Tibial nerve (tissue), 4 donors: ENCODE results near the gene SLC44A2. TPM values are rescaled to one million over a fixed set of nuclear protein-coding genes. Genes with fewer than 3 reads are reported as not detected.

Source experiments
- DNase-seq, 2 donors: peaks; one replicate each; pipeline ENCODE4 v3.0.0-alpha.2; 2019; ENCODE audit warnings: low spot score in 2 of 2
- H3K27ac ChIP-seq, 4 donors: fragments of 200-600 bp; sonication (generic) in 3 of 4; one replicate each; pipeline ENCODE4 v1.5.1; 2017 to 2019; ENCODE audit warnings: mild to moderate bottlenecking in 1 of 4
- H3K27me3 ChIP-seq, 2 donors: fragments of 200-600 bp; sonication (generic) in 1 of 2; one replicate each; pipeline versions ENCODE4 v1.5.1 to v1.6.0; 2017 to 2019
- H3K36me3 ChIP-seq, 3 donors: fragments of 200-600 bp; sonication (generic); one replicate each; pipeline ENCODE4 v1.5.1; 2018 to 2019
- H3K4me1 ChIP-seq, 4 donors: fragments of 200-600 bp; sonication (generic) in 3 of 4; one replicate each; pipeline ENCODE4 v1.5.1; 2017 to 2019
- H3K4me3 ChIP-seq, 4 donors: fragments of 200-600 bp; sonication (generic) in 3 of 4; one replicate each; pipeline ENCODE4 v1.5.1; 2017 to 2019; ENCODE audit warnings: mild to moderate bottlenecking in 1 of 4, moderate library complexity in 1 of 4
- H3K9me3 ChIP-seq, 4 donors: fragments of 200-600 bp; sonication (generic) in 3 of 4; one replicate each; pipeline ENCODE4 v1.5.1; 2017 to 2019
- EP300 ChIP-seq, 2 donors: sonication (generic); formaldehyde crosslinking; IDR thresholded peaks; one replicate each; pipeline ENCODE4 v1.6.1; 2017; ENCODE audit warnings: antibody characterized with exemption in 2 of 2, mild to moderate bottlenecking in 1 of 2
- POLR2A ChIP-seq, 2 donors: fragments of 450-650 bp; IDR thresholded peaks; one replicate each; pipeline ENCODE4 v1.6.1; 2017; ENCODE audit warnings: antibody characterized with exemption in 2 of 2, mild to moderate bottlenecking in 2 of 2, moderate library complexity in 2 of 2
- WGBS, 2 donors: methylation state at CpG; one replicate each; pipeline ENCODE4 v1.1.5; 2018; 5-methylcytosine and 5-hydroxymethylcytosine counted together
- total RNA-seq, 4 donors: library from RNA; depleted of rRNA; stranded (reverse); fragments of >200 nt; gene quantifications; one replicate each; pipeline ENCODE4 v1.1.0, GENCODE V29; 2016
- TF ChIP-seq, protein P1 (sequence below), 5 experiments: fragments of 200-600 bp in 3 of 5; fragments of 450-650 bp in 2 of 5; sonication (generic) in 3 of 5; IDR thresholded peaks; one replicate each; pipeline ENCODE4 v1.5.1; 2016 to 2019; ENCODE audit warnings: antibody characterized with exemption in 5 of 5, mild to moderate bottlenecking in 3 of 5, moderate library complexity in 2 of 5

Gene SLC44A2
- total RNA-seq, 4 donors from 2014 or later, result 104 to 193 (median 132) TPM

DNA sequence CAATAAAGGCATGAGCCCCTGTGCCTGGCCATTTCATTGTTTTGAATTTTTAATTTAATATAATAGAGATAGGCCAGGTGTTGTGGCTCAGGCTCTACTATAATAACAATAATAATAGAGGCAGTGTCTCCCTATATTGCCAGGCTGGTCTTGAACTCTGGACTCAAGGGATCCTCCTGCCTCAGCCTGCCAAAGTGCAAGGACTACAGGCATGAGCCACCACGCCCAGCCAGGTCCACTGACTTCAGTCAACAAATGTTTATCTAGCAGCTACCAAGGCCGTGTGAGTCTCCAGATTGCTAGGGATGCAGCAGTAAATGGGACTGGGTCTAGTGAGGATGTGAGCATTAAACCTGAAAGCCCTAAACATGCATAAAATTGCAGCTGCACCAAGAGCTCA, 15.0 kb downstream of the SLC44A2 start:
- TF ChIP-seq, protein P1, sequence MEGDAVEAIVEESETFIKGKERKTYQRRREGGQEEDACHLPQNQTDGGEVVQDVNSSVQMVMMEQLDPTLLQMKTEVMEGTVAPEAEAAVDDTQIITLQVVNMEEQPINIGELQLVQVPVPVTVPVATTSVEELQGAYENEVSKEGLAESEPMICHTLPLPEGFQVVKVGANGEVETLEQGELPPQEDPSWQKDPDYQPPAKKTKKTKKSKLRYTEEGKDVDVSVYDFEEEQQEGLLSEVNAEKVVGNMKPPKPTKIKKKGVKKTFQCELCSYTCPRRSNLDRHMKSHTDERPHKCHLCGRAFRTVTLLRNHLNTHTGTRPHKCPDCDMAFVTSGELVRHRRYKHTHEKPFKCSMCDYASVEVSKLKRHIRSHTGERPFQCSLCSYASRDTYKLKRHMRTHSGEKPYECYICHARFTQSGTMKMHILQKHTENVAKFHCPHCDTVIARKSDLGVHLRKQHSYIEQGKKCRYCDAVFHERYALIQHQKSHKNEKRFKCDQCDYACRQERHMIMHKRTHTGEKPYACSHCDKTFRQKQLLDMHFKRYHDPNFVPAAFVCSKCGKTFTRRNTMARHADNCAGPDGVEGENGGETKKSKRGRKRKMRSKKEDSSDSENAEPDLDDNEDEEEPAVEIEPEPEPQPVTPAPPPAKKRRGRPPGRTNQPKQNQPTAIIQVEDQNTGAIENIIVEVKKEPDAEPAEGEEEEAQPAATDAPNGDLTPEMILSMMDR (IDR thresholded peaks at IDR 0.05), result no peak
- no peak for TF ChIP-seq EP300 (IDR thresholded peaks at IDR 0.05)
- H3K27ac ChIP-seq, result peak overlapping the region in 2 of 4 donors; percentile 37 to 50
- peaks cover 2 to 78% (median 44%) of the 10 kb centered on the region in 3 donors for H3K36me3 ChIP-seq
- no peaks in the 10 kb centered on the region for H3K27me3 ChIP-seq
- H3K4me1 ChIP-seq, result peaks cover 0 to 73% (median 40%) of the 10 kb centered on the region in 4 donors
- H3K4me3 ChIP-seq, result no peak overlapping the region
- WGBS, 2 donors, result 73 to 90% methylated on average over 2 of the region's 2 CpGs
- no peak for DNase-seq
- no peaks in the 10 kb centered on the region for H3K9me3 ChIP-seq

DNA sequence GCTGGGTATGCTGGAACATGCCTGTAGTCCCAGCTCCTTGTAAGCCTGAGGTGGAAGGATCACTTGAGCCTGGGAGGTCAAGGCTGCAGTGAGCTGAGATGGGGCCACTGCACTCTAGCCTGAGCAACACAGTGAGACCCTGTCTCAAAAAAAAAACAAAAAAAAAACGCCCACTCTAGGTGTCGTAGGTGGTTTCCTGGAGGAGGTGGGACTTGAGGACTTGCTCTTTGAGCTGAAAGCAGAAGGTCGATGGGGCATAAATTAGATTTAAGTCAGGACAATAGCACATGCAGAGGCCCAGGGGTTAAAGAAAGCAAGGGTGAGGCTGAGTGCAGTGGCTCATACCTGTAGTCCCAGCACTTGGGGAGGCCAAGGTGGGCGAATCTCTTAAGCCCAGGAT, 15.9 kb downstream of the SLC44A2 start:
- TF ChIP-seq, protein P1 (IDR thresholded peaks at IDR 0.05), result no peak
- no peak for TF ChIP-seq EP300 (IDR thresholded peaks at IDR 0.05)
- no peak for TF ChIP-seq POLR2A (IDR thresholded peaks at IDR 0.05)
- DNase-seq, result no peak
- H3K27me3 ChIP-seq, result no peaks in the 10 kb centered on the region
- no peaks in the 10 kb centered on the region for H3K9me3 ChIP-seq
- H3K4me3 ChIP-seq, result no peak overlapping the region
- WGBS, 2 donors, result 79 to 83% methylated on average over 4 of the region's 4 CpGs
- peaks cover 0 to 74% (median 40%) of the 10 kb centered on the region in 4 donors for H3K4me1 ChIP-seq
- H3K36me3 ChIP-seq, result peaks cover 2 to 69% (median 37%) of the 10 kb centered on the region in 3 donors
- H3K27ac ChIP-seq, result peak overlapping the region; percentile 73 to 90 (median 86)

DNA sequence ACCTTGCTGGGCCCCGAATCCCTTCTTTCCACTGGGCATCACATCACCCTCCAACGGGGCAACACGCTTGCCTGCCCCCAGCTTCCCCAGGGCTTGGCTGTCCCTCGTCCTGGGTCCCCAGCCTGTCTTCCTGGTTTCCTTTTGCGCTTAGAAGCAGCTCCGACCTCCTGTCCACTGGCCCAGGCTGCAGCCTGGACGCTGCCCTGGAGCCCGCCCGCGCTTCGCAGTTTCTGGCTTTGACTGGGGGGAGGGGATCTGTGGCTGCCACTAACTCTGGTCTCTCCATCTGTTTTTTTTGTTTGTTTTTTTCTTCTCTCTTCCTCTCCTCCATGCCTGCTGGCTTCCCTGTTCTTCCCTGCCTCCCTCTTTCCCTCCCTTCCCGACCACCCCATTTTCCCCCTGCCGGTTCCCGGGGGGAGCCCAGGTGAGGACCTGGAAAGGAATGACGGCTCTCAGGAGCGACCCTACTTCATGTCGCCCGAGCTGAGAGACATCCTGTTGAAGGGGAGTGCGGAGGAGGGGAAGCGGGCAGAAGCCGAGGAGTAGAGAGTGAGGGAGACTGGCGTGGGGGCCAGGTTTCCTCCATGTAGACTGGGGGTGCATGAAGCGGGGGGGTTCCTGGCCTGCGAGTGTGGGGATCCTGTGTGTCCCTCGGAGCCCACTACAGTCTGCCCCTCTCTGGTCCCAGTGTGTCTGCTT, 17.3 kb downstream of the SLC44A2 start:
- WGBS, 2 donors, result 45 to 63% methylated on average over 25 of the region's 25 CpGs
- Histone ChIP-seq H3K9me3 (no peaks in the 10 kb centered on the region), H3K27me3 (no peaks in the 10 kb centered on the region), H3K4me3 (no peak overlapping the region), H3K27ac (peak overlapping the region; percentile 73 to 90 (median 86)), H3K36me3 (peaks cover 2 to 55% (median 23%) of the 10 kb centered on the region in 3 donors), H3K4me1 (peaks cover 0 to 80% (median 40%) of the 10 kb centered on the region in 4 donors)
- TF ChIP-seq POLR2A (IDR thresholded peaks at IDR 0.05) (no peak), EP300 (IDR thresholded peaks at IDR 0.05) (no peak)
- TF ChIP-seq, protein P1 (IDR thresholded peaks at IDR 0.05), result no peak
- no peak for DNase-seq

DNA sequence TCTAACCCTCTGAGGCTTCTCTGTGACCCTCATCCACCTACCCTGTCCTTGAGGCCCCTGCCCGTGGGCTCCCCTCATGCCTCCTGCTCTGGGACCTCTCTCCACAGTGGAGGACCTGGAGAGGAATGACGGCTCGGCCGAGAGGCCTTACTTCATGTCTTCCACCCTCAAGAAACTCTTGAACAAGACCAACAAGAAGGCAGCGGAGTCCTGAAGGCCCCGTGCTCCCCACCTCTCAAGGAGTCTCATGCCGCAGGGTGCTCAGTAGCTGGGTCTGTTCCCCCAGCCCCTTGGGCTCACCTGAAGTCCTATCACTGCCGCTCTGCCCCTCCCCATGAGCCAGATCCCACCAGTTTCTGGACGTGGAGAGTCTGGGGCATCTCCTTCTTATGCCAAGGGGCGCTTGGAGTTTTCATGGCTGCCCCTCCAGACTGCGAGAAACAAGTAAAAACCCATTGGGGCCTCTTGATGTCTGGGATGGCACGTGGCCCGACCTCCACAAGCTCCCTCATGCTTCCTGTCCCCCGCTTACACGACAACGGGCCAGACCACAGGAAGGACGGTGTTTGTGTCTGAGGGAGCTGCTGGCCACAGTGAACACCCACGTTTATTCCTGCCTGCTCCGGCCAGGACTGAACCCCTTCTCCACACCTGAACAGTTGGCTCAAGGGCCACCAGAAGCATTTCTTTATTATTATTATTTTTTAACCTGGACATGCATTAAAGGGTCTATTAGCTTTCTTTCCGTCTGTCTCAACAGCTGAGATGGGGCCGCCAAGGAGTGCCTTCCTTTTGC, 18.0 kb downstream of the SLC44A2 start:
- no peak for DNase-seq
- H3K4me1 ChIP-seq, result peaks cover 0 to 80% (median 40%) of the 10 kb centered on the region in 4 donors
- 43 to 44% methylated on average over 14 to 21 of the region's 21 CpGs for WGBS, 2 donors
- H3K27me3 ChIP-seq, result no peaks in the 10 kb centered on the region
- no peaks in the 10 kb centered on the region for H3K9me3 ChIP-seq
- no peak overlapping the region for H3K4me3 ChIP-seq
- TF ChIP-seq POLR2A (IDR thresholded peaks at IDR 0.05), result no peak
- TF ChIP-seq, protein P1 (IDR thresholded peaks at IDR 0.05), result no peak
- no peak for TF ChIP-seq EP300 (IDR thresholded peaks at IDR 0.05)
- H3K27ac ChIP-seq, result peak overlapping the region; percentile 73 to 90 (median 86)
- peaks cover 0 to 48% (median 16%) of the 10 kb centered on the region in 3 donors for H3K36me3 ChIP-seq

DNA sequence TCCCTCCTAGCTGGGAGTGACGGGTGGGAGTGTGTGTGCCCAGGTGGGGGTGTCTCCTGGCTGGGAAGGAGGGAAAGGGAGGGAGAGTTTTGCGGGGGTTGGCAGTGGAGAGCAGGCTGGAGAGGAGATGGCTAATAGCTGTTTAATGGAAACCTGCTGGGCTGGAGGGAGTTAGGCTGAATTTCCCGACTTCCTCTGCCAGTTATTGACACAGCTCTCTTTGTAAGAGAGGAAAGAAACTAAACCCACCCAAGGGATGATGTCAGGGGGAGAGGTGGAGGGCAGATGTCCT, 18.6 kb downstream of the SLC44A2 start:
- Histone ChIP-seq H3K27ac (peak overlapping the region; percentile 73 to 90 (median 86)), H3K36me3 (peaks cover 0 to 42% (median 13%) of the 10 kb centered on the region in 3 donors), H3K4me3 (no peak overlapping the region), H3K27me3 (no peaks in the 10 kb centered on the region), H3K4me1 (peaks cover 0 to 80% (median 40%) of the 10 kb centered on the region in 4 donors), H3K9me3 (no peaks in the 10 kb centered on the region)
- TF ChIP-seq, protein P1 (IDR thresholded peaks at IDR 0.05), result no peak
- no peak for TF ChIP-seq POLR2A (IDR thresholded peaks at IDR 0.05)
- no peak for TF ChIP-seq EP300 (IDR thresholded peaks at IDR 0.05)
- WGBS, 2 donors, result 8 to 12% methylated on average over 3 of the region's 3 CpGs
- DNase-seq, result no peak
